OCI-LY3 (cell line): Measurements from ENCODE around the gene MAD1L1.

Experiments
- H2AFZ ChIP-seq: fragments of 200-600, 300-600 bp; shearing (Covaris generic); 2 replicates; pipeline ENCODE4 v1.6.0; 2014; ENCODE audit warnings: antibody characterized with exemption, low read depth, low read length
- H3K27ac ChIP-seq: fragments of 200-600, 300-600 bp; sonication (generic); 2 replicates; pipeline ENCODE4 v1.5.1; 2014; ENCODE audit warnings: mild to moderate bottlenecking, low read length, moderate library complexity, mixed read lengths
- H3K27me3 ChIP-seq: fragments of 200-600, 300-600 bp; sonication (generic); 2 replicates; pipeline ENCODE4 v1.6.1; 2014; ENCODE audit warnings: low read depth, low read length, mixed read lengths
- H3K36me3 ChIP-seq: fragments of 200-600, 300-600 bp; sonication (generic); replicated peaks from 2 replicates; pipeline ENCODE3; 2014; ENCODE audit warnings: low read depth, low read length, mixed read lengths
- H3K4me1 ChIP-seq: fragments of 300-600, 200-600 bp; sonication (generic); 2 replicates; pipeline ENCODE4 v1.6.1; 2014; ENCODE audit warnings: low read length, mixed read lengths
- H3K4me2 ChIP-seq: fragments of 200-600, 300-600 bp; sonication (generic); 2 replicates; pipeline ENCODE4 v1.6.1; 2014; ENCODE audit warnings: low read length, mixed read lengths
- H3K4me3 ChIP-seq: fragments of 300-600, 200-600 bp; sonication (generic); 2 replicates; pipeline ENCODE4 v1.5.1; 2014; ENCODE audit warnings: antibody characterized with exemption, mild to moderate bottlenecking, low read length, moderate library complexity
- H3K79me2 ChIP-seq: fragments of 300-600, 200-600 bp; shearing (Covaris generic); 2 replicates; pipeline ENCODE4 v1.6.1; 2014; ENCODE audit warnings: mild to moderate bottlenecking, low read length, mixed read lengths
- H3K9ac ChIP-seq: fragments of 300-600, 200-600 bp; shearing (Covaris generic); 2 replicates; pipeline ENCODE4 v1.6.0; 2014; ENCODE audit warnings: mild to moderate bottlenecking, low read length, moderate library complexity
- H3K9me3 ChIP-seq: fragments of 200-600, 300-600 bp; shearing (Covaris generic); 2 replicates; pipeline ENCODE4 v1.6.1; 2014; ENCODE audit warnings: low read length, mixed read lengths; ENCODE audit not compliant: insufficient read depth
- H4K20me1 ChIP-seq: fragments of 200-600, 300-600 bp; sonication (generic); 2 replicates; pipeline ENCODE4 v1.6.1; 2016; ENCODE audit warnings: low read length, mixed read lengths; ENCODE audit not compliant: insufficient read depth
- EZH2phosphoT487 ChIP-seq: fragments of 200-600 bp; shearing (Covaris generic); IDR thresholded peaks from 2 replicates; pipeline ENCODE4 v1.6.1; 2018; ENCODE audit warnings: antibody characterized with exemption, mixed run types, low read depth
- TF ChIP-seq, protein P1 (sequence below): fragments of 200-600, 300-600 bp; sonication (generic); IDR thresholded peaks from 2 replicates; pipeline ENCODE4 v1.5.1; 2014; ENCODE audit warnings: antibody characterized with exemption, low read length, low read depth

Gene MAD1L1

DNA sequence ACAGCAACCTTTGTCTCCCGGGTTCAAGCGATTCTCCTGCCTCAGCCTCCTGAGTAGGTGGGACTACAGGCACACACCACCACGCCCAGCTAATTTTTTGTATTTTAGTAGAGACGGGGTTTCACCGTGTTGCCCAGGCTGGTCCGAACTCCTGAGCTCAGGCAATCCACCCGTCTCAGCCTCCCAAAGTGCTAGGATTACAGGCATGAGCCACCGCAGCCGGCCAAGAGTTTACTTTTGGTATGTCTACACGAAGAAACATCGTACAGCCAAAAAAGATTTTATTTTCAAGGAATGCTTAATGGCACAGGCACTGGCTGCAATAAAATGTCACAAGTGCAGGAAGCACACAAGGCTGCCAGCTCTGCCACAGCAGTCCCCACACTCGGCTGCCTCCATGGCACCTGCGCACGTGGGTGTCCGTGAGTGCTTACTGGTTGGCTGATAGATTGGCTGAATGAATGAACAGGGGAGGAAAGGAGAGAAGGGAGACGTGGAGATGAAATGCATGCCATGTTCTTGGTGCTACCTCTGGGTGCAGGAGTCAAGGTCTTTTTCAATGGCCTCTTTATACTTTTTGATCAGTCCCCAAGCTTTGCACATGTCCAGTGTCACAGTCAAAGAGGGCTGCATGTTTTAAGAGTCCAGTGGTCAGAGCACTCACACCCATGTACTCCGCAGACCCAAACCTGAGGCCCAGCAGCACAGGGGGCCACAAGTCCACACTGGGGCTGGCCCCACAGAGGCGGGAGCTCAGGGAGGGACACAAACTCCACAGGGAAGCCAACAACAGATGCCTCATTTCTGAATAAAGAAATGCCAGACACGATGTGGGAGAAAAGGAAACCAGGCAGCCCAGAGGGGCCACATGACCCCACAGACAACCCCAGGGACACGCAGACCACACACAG, 198.2 kb downstream of the MAD1L1 start:
- no peaks in the 10 kb centered on the region for H3K79me2 ChIP-seq
- TF ChIP-seq EZH2phosphoT487: no peak
- TF ChIP-seq, protein P1, sequence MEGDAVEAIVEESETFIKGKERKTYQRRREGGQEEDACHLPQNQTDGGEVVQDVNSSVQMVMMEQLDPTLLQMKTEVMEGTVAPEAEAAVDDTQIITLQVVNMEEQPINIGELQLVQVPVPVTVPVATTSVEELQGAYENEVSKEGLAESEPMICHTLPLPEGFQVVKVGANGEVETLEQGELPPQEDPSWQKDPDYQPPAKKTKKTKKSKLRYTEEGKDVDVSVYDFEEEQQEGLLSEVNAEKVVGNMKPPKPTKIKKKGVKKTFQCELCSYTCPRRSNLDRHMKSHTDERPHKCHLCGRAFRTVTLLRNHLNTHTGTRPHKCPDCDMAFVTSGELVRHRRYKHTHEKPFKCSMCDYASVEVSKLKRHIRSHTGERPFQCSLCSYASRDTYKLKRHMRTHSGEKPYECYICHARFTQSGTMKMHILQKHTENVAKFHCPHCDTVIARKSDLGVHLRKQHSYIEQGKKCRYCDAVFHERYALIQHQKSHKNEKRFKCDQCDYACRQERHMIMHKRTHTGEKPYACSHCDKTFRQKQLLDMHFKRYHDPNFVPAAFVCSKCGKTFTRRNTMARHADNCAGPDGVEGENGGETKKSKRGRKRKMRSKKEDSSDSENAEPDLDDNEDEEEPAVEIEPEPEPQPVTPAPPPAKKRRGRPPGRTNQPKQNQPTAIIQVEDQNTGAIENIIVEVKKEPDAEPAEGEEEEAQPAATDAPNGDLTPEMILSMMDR: no peak
- H3K4me1 ChIP-seq: no peaks in the 10 kb centered on the region
- H3K4me3 ChIP-seq: no peak overlapping the region
- H3K9me3 ChIP-seq: no peaks in the 10 kb centered on the region; the same call in 1 of the 2 replicates
- no peaks in the 10 kb centered on the region for H3K36me3 ChIP-seq
- no peak overlapping the region for H3K27ac ChIP-seq
- no peaks in the 10 kb centered on the region for H3K27me3 ChIP-seq
- no peaks in the 10 kb centered on the region for H4K20me1 ChIP-seq
- no peak overlapping the region for H3K9ac ChIP-seq
- H3K4me2 ChIP-seq: no peak overlapping the region
- H2AFZ ChIP-seq: no peak overlapping the region

GRCh38 chr7:2033586-2034135, 199.1 kb downstream of the MAD1L1 start:
- Histone ChIP-seq H3K9me3 (0 out of 2 replicates have a peak, but pooled peaks cover 1% of the 10 kb centered on the region), H3K27me3 (no peaks in the 10 kb centered on the region), H3K4me3 (no peak overlapping the region), H3K27ac (no peak overlapping the region), H3K79me2 (no peaks in the 10 kb centered on the region), H2AFZ (no peak overlapping the region), H3K4me2 (no peak overlapping the region), H3K9ac (no peak overlapping the region), H4K20me1 (no peaks in the 10 kb centered on the region), H3K4me1 (no peaks in the 10 kb centered on the region), H3K36me3 (no peaks in the 10 kb centered on the region)
- TF ChIP-seq, protein P1: no peak
- no peak for TF ChIP-seq EZH2phosphoT487

DNA sequence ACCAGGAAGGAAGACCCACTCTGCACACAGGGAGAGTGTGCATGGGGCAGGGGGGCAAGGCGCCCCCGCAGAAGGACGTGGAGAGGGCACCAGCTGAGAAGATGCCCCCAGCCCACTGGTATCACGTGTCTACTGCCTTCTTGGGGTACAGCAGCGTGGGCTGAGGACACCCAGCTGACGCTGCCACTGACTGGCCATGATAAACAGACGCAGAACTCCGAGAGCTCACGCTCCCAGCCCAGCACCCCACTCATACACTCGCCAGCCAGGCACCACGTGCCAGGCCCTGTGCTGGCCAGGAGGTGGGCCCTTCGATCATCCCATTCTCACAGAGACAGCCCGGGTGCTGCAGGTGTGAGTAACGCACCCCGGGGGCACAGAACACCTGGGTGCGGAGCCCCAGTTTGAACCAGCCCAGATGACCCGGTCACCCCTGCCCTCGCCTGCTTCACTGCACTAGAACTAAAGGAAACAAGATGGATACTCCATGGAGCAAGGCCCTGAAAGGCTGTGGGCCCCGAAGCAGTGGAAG, 199.8 kb downstream of the MAD1L1 start:
- no peak overlapping the region for H3K27ac ChIP-seq
- no peak for TF ChIP-seq EZH2phosphoT487
- TF ChIP-seq, protein P1: no peak
- no peak overlapping the region for H2AFZ ChIP-seq

More for the DNA sequence above, 199.8 kb downstream of the MAD1L1 start:
- H3K4me3 ChIP-seq: no peak overlapping the region
- no peaks in the 10 kb centered on the region for H3K79me2 ChIP-seq
- no peak overlapping the region for H3K9ac ChIP-seq
- no peaks in the 10 kb centered on the region for H4K20me1 ChIP-seq
- H3K36me3 ChIP-seq: no peaks in the 10 kb centered on the region
- H3K27me3 ChIP-seq: no peaks in the 10 kb centered on the region
- H3K4me1 ChIP-seq: no peaks in the 10 kb centered on the region
- H3K4me2 ChIP-seq: no peak overlapping the region
- H3K9me3 ChIP-seq: 0 out of 2 replicates have a peak, but pooled peaks cover 4% of the 10 kb centered on the region
